GM12874 (cell line): ENCODE results near the gene BAIAP3.
A peak's percentile ranks its signal among the peaks of the same experiment; 100 is the strongest.

Source experiments
- TF ChIP-seq, protein P1 (sequence below): IDR thresholded peaks from 2 replicates; pipeline ENCODE4 v1.5.1; 2011; ENCODE audit warnings: low read depth, mild to moderate bottlenecking, control low read depth, low read length, moderate library complexity; ENCODE audit not compliant: insufficient read depth

Gene BAIAP3

DNA sequence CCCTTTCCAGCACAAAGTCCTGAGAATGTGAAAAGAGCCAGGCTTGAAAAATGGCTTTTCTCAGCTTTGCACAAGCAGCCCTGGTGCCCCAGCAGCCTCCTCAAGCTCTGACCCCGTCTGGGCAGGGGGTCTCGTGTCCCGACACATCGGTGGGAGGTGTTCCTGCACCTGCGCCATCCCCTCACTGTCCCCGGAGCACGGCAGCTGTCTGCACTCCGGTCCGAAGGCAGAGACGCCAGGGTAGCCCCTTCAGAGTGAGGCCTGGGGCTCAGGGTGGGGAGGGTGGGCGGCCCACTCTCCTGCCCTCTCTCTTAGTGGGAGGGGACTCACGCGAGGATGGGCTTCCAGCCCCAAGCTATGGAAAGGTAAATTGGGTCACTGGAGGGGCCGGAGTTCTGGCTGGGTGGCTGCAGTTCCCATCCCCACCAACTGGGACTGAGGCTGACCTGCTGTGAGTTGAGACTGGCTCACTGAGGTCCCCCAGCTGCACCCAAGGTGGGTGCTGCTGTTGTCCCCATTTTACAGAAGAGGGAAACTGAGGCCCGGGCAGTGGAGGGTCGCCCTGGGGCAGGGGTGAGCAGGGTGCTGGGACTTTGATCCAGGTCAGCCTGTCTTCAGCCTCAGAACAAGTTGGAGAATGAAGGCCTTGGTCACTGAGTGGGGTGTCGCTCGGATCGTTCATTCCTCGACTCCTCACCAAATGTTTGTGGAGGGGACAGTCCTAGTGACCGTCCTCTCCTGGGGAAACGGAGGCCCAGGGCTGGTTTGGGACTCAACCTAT is 2.3 kb upstream of the BAIAP3 start:
- TF ChIP-seq, protein P1, sequence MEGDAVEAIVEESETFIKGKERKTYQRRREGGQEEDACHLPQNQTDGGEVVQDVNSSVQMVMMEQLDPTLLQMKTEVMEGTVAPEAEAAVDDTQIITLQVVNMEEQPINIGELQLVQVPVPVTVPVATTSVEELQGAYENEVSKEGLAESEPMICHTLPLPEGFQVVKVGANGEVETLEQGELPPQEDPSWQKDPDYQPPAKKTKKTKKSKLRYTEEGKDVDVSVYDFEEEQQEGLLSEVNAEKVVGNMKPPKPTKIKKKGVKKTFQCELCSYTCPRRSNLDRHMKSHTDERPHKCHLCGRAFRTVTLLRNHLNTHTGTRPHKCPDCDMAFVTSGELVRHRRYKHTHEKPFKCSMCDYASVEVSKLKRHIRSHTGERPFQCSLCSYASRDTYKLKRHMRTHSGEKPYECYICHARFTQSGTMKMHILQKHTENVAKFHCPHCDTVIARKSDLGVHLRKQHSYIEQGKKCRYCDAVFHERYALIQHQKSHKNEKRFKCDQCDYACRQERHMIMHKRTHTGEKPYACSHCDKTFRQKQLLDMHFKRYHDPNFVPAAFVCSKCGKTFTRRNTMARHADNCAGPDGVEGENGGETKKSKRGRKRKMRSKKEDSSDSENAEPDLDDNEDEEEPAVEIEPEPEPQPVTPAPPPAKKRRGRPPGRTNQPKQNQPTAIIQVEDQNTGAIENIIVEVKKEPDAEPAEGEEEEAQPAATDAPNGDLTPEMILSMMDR, result 0 out of 2 replicates have a peak, but pooled peaks have one; percentile 4

- TF ChIP-seq, protein P1, result no peak
These were observed 1.5 kb upstream of the BAIAP3 start for GRCh38 chr16:1331712-1332617.

DNA sequence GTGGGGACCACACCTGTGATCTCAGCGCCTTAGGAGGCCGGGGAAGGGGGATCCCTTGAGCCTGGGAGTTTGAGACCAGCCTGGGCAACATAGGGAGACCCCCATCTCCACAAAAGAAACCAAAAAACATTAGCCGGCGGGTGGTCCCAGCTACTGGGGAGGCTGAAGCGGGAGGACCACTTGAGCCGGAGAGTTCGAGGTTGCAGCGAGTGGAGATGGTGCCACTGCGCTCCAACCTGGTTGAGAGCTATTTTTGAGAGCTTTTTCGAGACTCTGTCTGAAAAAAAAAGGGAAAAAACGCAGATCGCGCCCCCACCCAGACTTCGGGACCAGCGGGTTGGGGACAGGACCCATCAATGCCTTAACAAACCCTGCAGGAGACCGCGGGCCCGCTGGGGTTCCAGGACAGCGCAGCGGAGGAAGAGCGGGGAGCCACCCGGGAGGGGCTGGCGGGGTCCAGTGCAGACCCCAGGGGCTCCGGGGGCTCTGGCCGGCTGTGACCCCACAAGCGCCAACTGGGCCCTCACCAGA is 762 bp upstream of the BAIAP3 start:
- TF ChIP-seq, protein P1, result no peak

DNA sequence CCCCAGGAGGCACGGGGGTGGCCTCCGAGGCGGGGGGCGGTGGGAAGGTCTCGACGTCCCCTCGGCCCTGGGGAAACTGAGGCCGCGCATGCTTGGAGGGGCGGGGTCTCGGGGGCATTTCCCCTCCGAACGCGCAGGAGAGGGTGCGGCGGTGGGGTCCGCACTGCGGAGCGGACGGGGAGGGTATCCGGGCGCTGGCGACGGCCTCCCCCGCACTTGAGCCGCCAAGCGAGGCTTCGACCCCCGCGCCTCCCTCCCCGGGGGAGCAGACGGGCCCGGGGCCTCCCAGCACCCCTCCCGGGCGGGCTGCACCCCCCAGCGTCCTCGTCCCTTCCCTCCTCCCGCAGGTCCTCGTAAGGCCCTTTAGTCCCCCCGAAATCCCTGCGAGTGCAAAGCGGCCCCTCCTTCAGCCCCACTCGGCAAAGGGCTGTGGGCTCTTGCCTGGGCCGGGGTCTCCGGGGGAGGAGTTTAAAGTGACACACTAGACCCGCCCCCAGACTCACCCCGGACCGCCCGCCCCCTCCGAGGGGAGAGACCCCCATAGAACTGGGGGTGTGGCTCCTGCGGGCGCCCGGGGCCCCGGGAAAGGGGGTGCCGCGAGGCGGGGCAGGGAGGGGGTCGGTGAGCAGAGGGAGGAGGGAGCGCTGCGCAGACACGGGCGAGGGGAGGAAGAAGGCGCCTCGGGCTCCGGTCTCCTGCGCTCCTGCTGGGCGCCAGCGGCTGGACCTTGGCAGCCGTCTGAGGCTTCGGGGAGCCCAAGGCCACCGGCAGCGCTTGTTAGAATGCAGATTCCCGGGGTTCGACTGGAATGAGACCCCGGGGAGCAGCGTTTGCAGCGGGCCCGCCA is 632 bp downstream of the BAIAP3 start:
- TF ChIP-seq, protein P1, result no peak

DNA sequence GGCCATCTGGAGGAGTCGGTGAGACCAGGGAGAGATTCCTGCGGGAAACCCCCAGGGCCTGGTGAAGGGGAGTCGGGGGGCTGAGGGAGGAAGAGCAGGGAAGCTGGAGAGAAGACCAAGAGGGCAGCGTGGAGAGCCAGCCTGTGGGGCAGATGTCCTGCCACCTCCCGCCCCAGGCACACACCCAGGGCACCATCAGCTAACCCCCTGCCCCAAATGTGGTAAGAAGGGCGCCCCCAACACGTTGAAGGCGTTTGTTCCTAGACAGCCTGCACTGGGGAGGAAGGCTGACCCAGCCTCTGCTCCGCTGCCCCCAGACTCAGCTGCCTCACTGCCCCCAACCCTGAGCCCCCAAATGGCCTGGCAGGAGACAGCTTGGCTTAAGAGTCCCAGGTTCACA is 1.3 kb downstream of the BAIAP3 start:
- TF ChIP-seq, protein P1, result no peak

- TF ChIP-seq, protein P1, result no peak
These were observed 1.9 kb downstream of the BAIAP3 start for GRCh38 chr16:1335211-1335971.
